Heart left ventricle (tissue), 16 donors: ENCODE results near the gene ABTB2. TPM values are rescaled to one million over a fixed set of nuclear protein-coding genes. Genes with fewer than 3 reads are reported as not detected.

Experiments
- ATAC-seq, 4 donors: fragments of 200-7000 bp; cut with Tn5 transposase; one replicate each; pipeline ENCODE4 v1.9.1; 2020 to 2022; ENCODE audit warnings: moderate library complexity in 4 of 4, mild to moderate bottlenecking in 3 of 4, moderate number of reproducible peaks in 1 of 4
- DNase-seq, 5 donors: peaks; one replicate each; pipeline ENCODE4 v3.0.0-alpha.2; 2020
- H3K27ac ChIP-seq, 12 donors: fragments of 200-600 bp; sonication (generic) in 4 of 12; one replicate each; pipeline versions ENCODE4 v1.5.0 to v1.8.0; 2016 to 2022; ENCODE audit warnings: mild to moderate bottlenecking in 2 of 12
- H3K27me3 ChIP-seq, 9 donors: fragments of 200-600 bp; sonication (generic) in 2 of 9; one replicate each; pipeline versions ENCODE4 v1.5.1 to v1.8.0; 2016 to 2022; ENCODE audit warnings: mild to moderate bottlenecking in 3 of 9
- H3K36me3 ChIP-seq, 9 donors: fragments of 200-600 bp; sonication (generic) in 2 of 9; one replicate each; pipeline versions ENCODE4 v1.5.0 to v1.8.0; 2018 to 2022; ENCODE audit warnings: mild to moderate bottlenecking in 2 of 9
- H3K4me1 ChIP-seq, 12 donors: fragments of 200-600 bp; sonication (generic) in 4 of 12; one replicate each; pipeline versions ENCODE4 v1.5.0 to v1.8.0; 2016 to 2022; ENCODE audit warnings: mild to moderate bottlenecking in 3 of 12
- H3K4me3 ChIP-seq, 12 donors: fragments of 200-600 bp; sonication (generic) in 4 of 12; one replicate each; pipeline versions ENCODE4 v1.5.0 to v1.8.0; 2017 to 2022; ENCODE audit warnings: mild to moderate bottlenecking in 9 of 12, moderate library complexity in 4 of 12
- H3K9me3 ChIP-seq, 12 donors: fragments of 200-600 bp; sonication (generic) in 4 of 12; one replicate each; pipeline versions ENCODE4 v1.5.0 to v1.8.0; 2016 to 2022; ENCODE audit warnings: mild to moderate bottlenecking in 1 of 12
- CTCF ChIP-seq, 12 donors: fragments of 200-600 bp; sonication (generic) in 4 of 12; IDR thresholded peaks; one replicate each; pipeline versions ENCODE4 v1.5.0 to v1.8.0; 2018 to 2022; ENCODE audit warnings: antibody characterized with exemption in 12 of 12, mild to moderate bottlenecking in 5 of 12
- POLR2A ChIP-seq, 2 donors: fragments of 450-650 bp; IDR thresholded peaks; one replicate each; pipeline ENCODE4 v1.6.1; 2017; ENCODE audit warnings: antibody characterized with exemption in 2 of 2, mild to moderate bottlenecking in 2 of 2, moderate library complexity in 2 of 2
- WGBS, 4 donors: extraction: QIAGEN DNeasy Blood & Tissue Kit in 2 of 4; methylation state at CpG; one replicate each; pipeline versions ENCODE4 v1.1.5 to v1.1.7; 2013 to 2018; 5-methylcytosine and 5-hydroxymethylcytosine counted together
- intact Hi-C, 10 donors: fragments of 100-400 bp; cut with DNase I; formaldehyde crosslinking; loops; one replicate each; pipeline versions ENCODE4 v1.11.1 to v1.14.2; 2022
- polyA plus RNA-seq, 2 donors: library from polyadenylated mRNA; stranded (reverse); fragments of 200-250 nt; gene quantifications; one replicate each; pipeline ENCODE4 v1.2.3, GENCODE V29; 2013
- total RNA-seq, 9 donors: library from RNA; depleted of rRNA in 2 of 9; stranded (reverse); fragments of >200 nt in 2 of 9; fragmentation: NEBNext Ultra II Directional in 3 of 9; extraction: Animal tissue kit (Norgen Biotek cat#: 25700) in 3 of 9; gene quantifications; one replicate each; pipeline versions ENCODE4 v1.1.0 to v1.2.4, GENCODE V29; 2016 to 2023
- donor health status: ischemic (EF 13 %, LVEDD 7.1; RV severe dilation, severe dysfunction).
- donor health status: healthy with polysubstance abuse.
- donor health status: DM: no; HTN: yes; CAD: no.
- donor health status: DM: no; HTN: no; CAD: no.
- donor health status: ischemic (EF 25% LVEDD 6.9; RV normal size, moderate dysfunction).
- donor health status: ischemic (EF 25% LVEDD 5.7; RV mildly dilated, moderate dysfunction).
- donor health status: healthy.
- donor health status: DM: yes; HTN: yes; CAD: no.
- donor health status: ischemic (EF 35%, LVEDD 5.7; RV mildly dilated, moderate dysfunction).
- donor health status: nonischemic (EF 11% LVEDD 7.7; RV severe dilation, severe dysfunction).
- donor health status: DM: yes; HTN: yes; CAD: no.
- donor health status: PGD.
- donor health status: ischemic (EF 29% LVEDD 5.4; RV normal size, mild dysfunction).
- donor health status: nonischemic (EF 23%, LVEDD 6.1; RV moderate dilation, normal function).

The ABTB2 gene
- total and polyA plus RNA-seq, 11 donors = 3.3 to 27.1 (median 12.5) TPM

GRCh38 chr11:34124885-34125668 lies 232.7 kb downstream of the ABTB2 start:
- no peak for DNase-seq
- TF ChIP-seq POLR2A (IDR thresholded peaks at IDR 0.05) (no peak), CTCF (IDR thresholded peaks at IDR 0.05) (no peak)
- no peak overlapping the region for H3K27ac ChIP-seq
- H3K4me3 ChIP-seq = no peak overlapping the region
- no peaks in the 10 kb centered on the region for H3K4me1 ChIP-seq
- H3K9me3 ChIP-seq = no peaks in the 10 kb centered on the region
- 88 to 91% (median 90%) methylated on average over 4 of the region's 4 CpGs for WGBS, 4 donors
- intact Hi-C loops = no loop called here
- no peaks in the 10 kb centered on the region for H3K27me3 ChIP-seq
- no peak for ATAC-seq
- H3K36me3 ChIP-seq = peaks cover 0 to 100% (median 98%) of the 10 kb centered on the region in 9 donors

- no peak for ATAC-seq
- Histone ChIP-seq H3K27ac (no peak overlapping the region), H3K9me3 (no peaks in the 10 kb centered on the region), H3K4me3 (no peak overlapping the region), H3K27me3 (no peaks in the 10 kb centered on the region), H3K4me1 (no peaks in the 10 kb centered on the region), H3K36me3 (peaks cover 0 to 100% (median 100%) of the 10 kb centered on the region in 9 donors)
- intact Hi-C loops = no loop called here
- TF ChIP-seq POLR2A (IDR thresholded peaks at IDR 0.05) (no peak), CTCF (IDR thresholded peaks at IDR 0.05) (no peak)
- WGBS, 4 donors = 96 to 98% (median 96%) methylated on average over 4 of the region's 4 CpGs
- no peak for DNase-seq
These were observed 237.2 kb downstream of the ABTB2 start for GRCh38 chr11:34120651-34121050.

- H3K4me3 ChIP-seq = no peak overlapping the region
- 59 to 77% (median 71%) methylated on average over 5 of the region's 5 CpGs for WGBS, 4 donors
- no peaks in the 10 kb centered on the region for H3K9me3 ChIP-seq
- ATAC-seq = peak in 2 of 4 donors; percentile 30 to 33
- intact Hi-C loops = loop anchor here in 1 of 10 donors (10.0 kb wide), 1 partner anchor 120 kb away; no protein-coding TSS in a partner anchor
- TF ChIP-seq POLR2A (IDR thresholded peaks at IDR 0.05) = no peak
- no peak for TF ChIP-seq CTCF (IDR thresholded peaks at IDR 0.05)
- peaks cover 0 to 100% (median 98%) of the 10 kb centered on the region in 9 donors for H3K36me3 ChIP-seq
- H3K27ac ChIP-seq = no peak overlapping the region
- peaks cover 0 to 12% (median 0%) of the 10 kb centered on the region in 12 donors for H3K4me1 ChIP-seq
- H3K27me3 ChIP-seq = no peaks in the 10 kb centered on the region
- no peak for DNase-seq
These were observed 243.3 kb downstream of the ABTB2 start for GRCh38 chr11:34114471-34114870.

GRCh38 chr11:34114014-34114413 lies 243.8 kb downstream of the ABTB2 start:
- DNase-seq (no peak), ATAC-seq (peak in 3 of 4 donors; percentile 21 to 55 (median 32))
- no peak overlapping the region for H3K4me3 ChIP-seq
- no peaks in the 10 kb centered on the region for H3K27me3 ChIP-seq
- 71 to 81% (median 75%) methylated on average over 2 of the region's 2 CpGs for WGBS, 4 donors
- H3K36me3 ChIP-seq = peaks cover 0 to 100% (median 98%) of the 10 kb centered on the region in 9 donors
- H3K27ac ChIP-seq = no peak overlapping the region
- H3K9me3 ChIP-seq = no peaks in the 10 kb centered on the region
- intact Hi-C loops = loop anchor here in 1 of 10 donors (10.0 kb wide), 1 partner anchor 119 kb away; no protein-coding TSS in a partner anchor
- peaks cover 0 to 12% (median 0%) of the 10 kb centered on the region in 12 donors for H3K4me1 ChIP-seq
- TF ChIP-seq CTCF (IDR thresholded peaks at IDR 0.05) (no peak), POLR2A (IDR thresholded peaks at IDR 0.05) (no peak)
